MV-4-11 (cell line): Measurements from ENCODE around the gene TRPM8.
"Not testable (repeated sequence)": the region's sequence is repeated elsewhere in the genome, so short reads cannot be mapped to it uniquely, and the experiment has no call there.

ENCODE experiments used
- DNase-seq: peaks from one replicate; lab custom pipeline; 2025; lab: John Stamatoyannopoulos, UW

TRPM8 gene

GRCh38 chr2:233917116-233917515, at the start of gene TRPM8:
Gene TRPM8, plus strand, starts transcription at chr2:233917373. Its CDS starts 9,165 bp downstream, at chr2:233926538.
- DNase-seq: no peak

- DNase-seq: peak; percentile 48
Measured at GRCh38 chr2:233867993-233868532, 49.1 kb upstream of the TRPM8 start, which contains the start of gene MSL3B. Gene MSL3B, minus strand, starts transcription at chr2:233868386.

GRCh38 chr2:233871432-233871831, 45.7 kb upstream of the TRPM8 start:
- DNase-seq: no peak

GRCh38 chr2:233872125-233872524, 45.0 kb upstream of the TRPM8 start:
- peak; percentile 90 for DNase-seq

GRCh38 chr2:233882353-233882752, 34.8 kb upstream of the TRPM8 start:
- DNase-seq: no peak

GRCh38 chr2:233892793-233893192, 24.4 kb upstream of the TRPM8 start:
- DNase-seq: no peak

- not testable (repeated sequence) for DNase-seq
Measured at GRCh38 chr2:233896253-233896652, 20.9 kb upstream of the TRPM8 start.

GRCh38 chr2:233901367-233901766, 15.8 kb upstream of the TRPM8 start:
- no peak for DNase-seq

- DNase-seq: no peak
Measured at GRCh38 chr2:233901884-233902283, 15.3 kb upstream of the TRPM8 start.

- no peak for DNase-seq
Measured at GRCh38 chr2:233905945-233906344, 11.2 kb upstream of the TRPM8 start.

- no peak for DNase-seq
Measured at GRCh38 chr2:233907627-233908026, 9.5 kb upstream of the TRPM8 start.

GRCh38 chr2:233912691-233913423, 4.3 kb upstream of the TRPM8 start:
- no peak for DNase-seq

GRCh38 chr2:233915128-233915527, 2.0 kb upstream of the TRPM8 start:
- no peak for DNase-seq

- DNase-seq: no peak
Measured at GRCh38 chr2:233919319-233919718, 2.1 kb downstream of the TRPM8 start.

- no peak for DNase-seq
Measured at GRCh38 chr2:233919938-233920337, 2.8 kb downstream of the TRPM8 start.

- DNase-seq: no peak
Measured at GRCh38 chr2:233922471-233922870, 5.3 kb downstream of the TRPM8 start.

- no peak for DNase-seq
Measured at GRCh38 chr2:233925402-233925801, 8.2 kb downstream of the TRPM8 start.

GRCh38 chr2:233926806-233927205, 9.6 kb downstream of the TRPM8 start:
- DNase-seq: no peak

GRCh38 chr2:233928594-233929351, 11.6 kb downstream of the TRPM8 start:
- no peak for DNase-seq

GRCh38 chr2:233929352-233930022, 12.3 kb downstream of the TRPM8 start:
- no peak for DNase-seq

GRCh38 chr2:233934524-233934923, 17.4 kb downstream of the TRPM8 start:
- DNase-seq: no peak

- no peak for DNase-seq
Measured at GRCh38 chr2:233935426-233935825, 18.3 kb downstream of the TRPM8 start.
